HK-2 (cell line): Measurements from ENCODE around the gene ADPRHL1.
"Not testable (repeated sequence)": the region's sequence is repeated elsewhere in the genome, so short reads cannot be mapped to it uniquely, and the experiment has no call there.

ENCODE experiments used
- DNase-seq: peaks from one replicate; pipeline ENCODE4 v3.0.0-alpha.2; 2018; ENCODE audit not compliant: unreplicated experiment

Gene ADPRHL1

DNA sequence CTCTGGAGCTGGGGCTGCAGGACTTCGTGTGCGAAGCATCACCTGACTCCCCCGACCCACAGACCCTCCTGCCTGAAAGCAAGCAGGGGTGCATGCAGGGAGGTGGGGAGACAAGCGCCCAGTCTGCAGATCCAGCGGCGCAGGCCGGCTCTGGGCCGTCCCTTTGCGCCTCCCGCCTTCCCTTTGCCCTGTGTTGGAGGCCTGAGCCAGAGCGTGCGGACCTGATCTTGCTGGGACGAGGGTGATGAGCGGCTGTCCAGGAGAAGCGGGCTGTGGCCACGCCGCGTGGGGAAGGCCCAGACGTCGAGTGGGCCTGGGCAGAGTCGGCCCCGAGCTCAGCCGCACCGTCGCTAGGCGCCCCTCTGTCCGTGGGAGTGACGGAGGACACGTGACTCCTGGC, 84.1 kb downstream of the ADPRHL1 start:
- DNase-seq, result no peak

- not testable (repeated sequence) for DNase-seq
Measured at GRCh38 chr13:113368353-113368752, 84.9 kb downstream of the ADPRHL1 start.

DNA sequence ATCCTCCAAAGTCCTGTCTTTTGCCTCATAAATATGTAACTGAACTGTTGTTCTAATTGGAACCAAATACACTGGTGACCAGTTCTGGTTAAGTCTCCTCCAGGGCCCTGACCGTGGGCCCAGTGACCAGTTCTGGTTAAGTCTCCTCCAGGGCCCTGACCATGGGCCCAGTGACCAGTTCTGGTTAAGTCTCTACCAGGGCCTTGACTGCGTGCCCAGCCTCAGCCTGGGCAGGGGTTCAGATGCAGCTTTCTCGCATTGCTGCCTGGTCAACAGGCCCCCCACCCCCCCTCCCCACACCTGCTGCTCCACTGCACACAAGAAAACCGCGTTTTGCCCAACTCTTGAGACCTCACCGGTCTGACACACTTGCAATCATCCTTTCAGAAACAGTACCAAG, 85.5 kb downstream of the ADPRHL1 start:
- no peak for DNase-seq

GRCh38 chr13:113367020-113367560, 86.2 kb downstream of the ADPRHL1 start:
- no peak for DNase-seq

DNA sequence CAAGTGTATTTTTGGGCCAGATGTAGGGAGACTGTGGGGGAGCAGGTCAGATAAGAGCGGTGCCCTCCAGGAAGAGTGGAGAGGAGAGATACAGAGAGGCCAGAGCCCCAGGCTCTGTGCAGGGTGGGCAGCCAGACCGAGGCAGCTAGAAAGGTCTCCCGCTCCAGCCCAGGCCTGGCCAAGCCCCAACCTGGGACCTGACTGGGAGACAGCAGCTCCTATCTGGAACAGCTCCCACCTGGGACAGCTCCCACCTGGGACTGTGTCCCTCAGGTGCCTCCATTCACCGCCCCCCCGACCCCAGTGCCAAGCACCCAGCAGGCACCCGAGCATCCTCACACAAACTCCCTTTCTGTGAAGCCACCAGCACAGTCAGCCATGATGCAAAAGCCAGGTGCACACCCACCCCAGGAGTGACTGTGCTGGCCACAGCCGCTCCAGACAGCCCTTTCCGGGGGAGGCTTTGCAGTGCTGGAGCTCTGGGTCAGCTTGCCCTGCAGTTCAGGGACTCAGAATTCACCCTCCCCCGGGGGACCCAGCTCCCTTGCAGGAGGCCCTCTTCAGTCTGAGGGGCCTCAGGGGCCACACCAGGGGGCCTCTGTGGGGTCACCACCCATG, 87.2 kb downstream of the ADPRHL1 start:
- DNase-seq, result no peak

DNA sequence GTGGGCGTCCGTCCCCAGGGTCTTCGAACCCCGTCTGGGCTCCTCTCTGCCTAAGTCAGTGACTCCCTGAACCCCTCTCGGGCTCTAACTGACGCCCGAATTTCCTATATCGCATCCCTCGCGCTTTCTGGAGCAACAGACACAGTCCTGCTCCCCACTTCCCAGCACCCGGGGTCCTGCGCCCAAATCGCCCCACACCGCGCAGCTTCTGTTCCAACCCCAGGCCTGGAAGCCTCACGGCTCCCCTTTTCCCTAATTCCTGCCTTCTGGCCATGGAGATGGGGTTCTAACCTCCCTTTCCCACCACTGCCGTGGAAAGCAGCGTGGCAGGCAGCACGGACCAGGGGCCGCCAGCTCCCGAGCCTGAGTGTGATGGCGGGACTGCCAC, 87.7 kb downstream of the ADPRHL1 start:
- DNase-seq, result no peak

DNA sequence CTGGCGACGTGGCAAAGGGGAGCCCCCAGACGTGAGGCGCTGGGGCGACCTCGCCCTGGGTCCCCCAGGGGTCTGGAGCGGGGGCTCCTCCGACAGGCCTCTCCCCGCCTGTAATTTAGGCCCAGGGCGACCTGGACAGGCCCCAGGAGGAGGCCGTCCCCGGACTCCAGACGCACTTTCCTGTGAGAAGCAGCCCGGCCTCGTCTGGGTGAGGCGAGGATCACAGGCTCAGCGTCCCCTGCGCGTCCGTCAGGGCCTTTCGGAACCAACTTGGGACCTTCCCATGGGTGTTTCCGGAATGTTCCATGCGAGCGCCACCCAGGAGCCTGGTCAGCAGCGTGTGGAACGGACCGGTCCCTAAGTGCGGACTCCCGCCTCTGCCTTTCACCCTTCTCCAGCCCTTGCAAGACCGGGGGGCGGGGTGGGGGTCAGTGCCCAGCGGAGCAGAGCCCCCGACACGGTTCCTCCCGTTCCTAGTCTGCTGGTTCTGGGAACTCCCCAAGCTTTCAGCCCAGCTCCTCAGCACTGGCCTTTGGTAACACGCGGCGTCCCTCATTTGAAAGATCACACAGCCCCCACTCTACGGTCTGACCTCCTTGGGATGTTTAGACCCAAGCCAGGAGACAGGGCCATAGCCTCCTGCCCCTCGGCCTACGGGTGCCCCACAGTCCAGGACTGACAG, 88.2 kb downstream of the ADPRHL1 start:
- DNase-seq, result no peak

- no peak for DNase-seq
Measured at GRCh38 chr13:113364311-113364889, 88.9 kb downstream of the ADPRHL1 start.

DNA sequence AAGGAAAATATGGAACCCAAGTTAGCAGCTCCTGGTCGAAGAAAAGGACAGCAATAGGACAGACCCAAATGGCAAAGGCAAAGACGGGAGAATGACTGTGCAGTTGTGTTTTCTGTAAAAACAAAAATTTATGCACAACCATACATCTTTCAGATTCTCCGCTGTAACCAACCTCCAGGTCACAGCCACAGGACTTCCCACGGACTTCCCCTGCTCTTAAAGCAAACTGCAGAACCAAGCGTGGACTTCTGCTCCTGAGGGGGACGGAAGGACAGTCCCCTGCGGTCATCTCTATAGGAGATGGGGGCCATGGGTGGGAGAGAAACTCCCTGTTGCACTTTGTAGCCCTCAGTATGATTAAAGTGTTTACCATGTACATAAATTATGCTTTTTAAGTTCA, 91.9 kb downstream of the ADPRHL1 start:
- no peak for DNase-seq

- DNase-seq, result no peak
Measured at GRCh38 chr13:113360446-113360845, 92.8 kb downstream of the ADPRHL1 start.

DNA sequence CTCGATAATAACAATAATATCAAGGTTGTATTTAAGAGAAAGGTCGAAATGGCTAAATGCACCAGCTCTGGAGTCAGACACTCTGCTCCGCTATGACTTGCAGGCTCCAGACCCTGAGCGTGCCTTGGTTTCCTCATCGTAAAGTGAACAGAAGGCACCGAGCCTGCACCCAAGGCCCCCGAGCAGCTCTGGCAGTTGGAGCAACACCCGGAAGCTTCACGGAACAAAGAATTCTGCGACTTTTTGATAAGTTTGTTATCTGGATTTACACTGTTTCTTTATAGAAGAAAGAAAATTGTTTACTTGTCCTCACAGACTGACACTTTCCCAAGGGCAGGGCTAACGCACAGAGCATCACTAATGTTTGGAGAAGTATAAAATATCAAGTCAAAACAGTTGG, 93.7 kb downstream of the ADPRHL1 start:
- no peak for DNase-seq

GRCh38 chr13:113358653-113359190, 94.6 kb downstream of the ADPRHL1 start:
- DNase-seq, result no peak

- no peak for DNase-seq
Measured at GRCh38 chr13:113357529-113357928, 95.8 kb downstream of the ADPRHL1 start.

DNA sequence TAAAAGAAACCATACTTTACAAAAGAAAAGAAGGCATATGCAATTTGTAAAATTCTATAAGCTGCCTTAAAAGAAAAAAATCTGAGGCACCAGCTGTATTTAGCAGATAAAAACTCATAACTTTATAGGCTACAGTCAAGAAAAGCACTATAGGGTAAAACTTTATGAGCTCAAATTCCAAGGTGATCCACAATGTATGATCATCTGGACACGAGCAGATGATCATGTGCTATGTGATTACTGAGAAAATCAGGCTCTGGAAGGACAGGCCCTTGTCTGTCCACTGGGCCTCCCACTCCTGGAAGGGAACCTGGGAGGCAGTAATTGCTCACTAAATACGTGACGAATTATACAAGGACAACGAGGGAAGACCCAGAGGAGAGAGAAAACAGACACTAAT, 96.7 kb downstream of the ADPRHL1 start:
- no peak for DNase-seq

DNA sequence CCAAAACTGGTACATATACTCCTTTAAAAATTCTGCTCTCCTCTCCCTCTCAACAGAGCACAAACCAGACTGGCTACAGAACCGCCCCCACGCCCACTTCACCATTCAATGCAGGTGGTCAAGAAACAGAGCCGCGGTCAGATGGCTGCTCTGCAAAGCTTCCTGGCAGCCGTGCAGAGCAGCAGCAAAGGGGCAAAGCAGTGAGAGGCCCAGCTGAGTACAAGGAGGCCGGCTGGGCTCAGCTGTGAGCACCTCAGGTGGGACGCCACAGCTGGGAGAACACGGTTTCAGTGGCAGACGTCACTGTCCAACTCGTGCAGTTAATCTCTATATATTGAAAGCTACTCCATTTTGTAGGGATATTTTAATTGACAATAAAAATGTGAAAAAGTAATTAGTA, 97.7 kb downstream of the ADPRHL1 start:
- DNase-seq, result no peak

DNA sequence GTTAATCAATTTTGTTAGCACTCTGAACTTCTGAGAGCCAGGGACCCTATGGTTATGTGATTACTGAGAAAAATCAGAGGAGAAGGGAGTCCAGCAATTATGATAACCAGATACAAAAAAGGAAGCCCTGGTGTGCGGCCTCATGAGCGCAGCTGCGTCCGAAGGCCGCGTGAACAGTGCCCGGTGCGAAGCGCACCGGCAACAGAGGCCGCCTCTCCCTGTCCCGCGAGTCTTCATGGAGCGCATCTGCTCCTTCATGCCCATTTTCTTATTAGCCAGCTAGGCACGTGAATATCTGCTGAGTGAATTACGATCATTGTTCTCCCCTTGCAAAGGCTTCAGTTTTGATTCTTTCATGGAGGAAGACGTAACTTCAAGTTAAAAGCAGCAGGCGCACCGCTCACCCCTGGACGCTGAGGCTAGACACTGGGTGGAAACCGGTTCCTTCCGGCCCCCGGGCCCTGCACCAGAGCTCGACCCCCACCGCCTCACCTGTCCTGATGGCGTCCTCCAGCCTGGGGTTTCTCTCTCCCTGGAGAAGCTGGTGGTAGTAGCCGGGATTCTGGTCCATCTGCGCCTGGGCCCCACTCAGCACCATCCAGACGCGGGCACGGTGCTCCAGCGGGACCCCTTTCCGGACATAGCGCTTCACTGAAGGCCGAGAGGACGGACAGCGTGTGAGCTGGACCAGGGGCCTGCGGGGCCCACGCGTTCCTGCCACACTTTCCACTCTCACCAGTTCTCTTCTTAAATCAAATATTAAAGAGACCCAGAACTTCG, 98.3 kb downstream of the ADPRHL1 start:
- no peak for DNase-seq

GRCh38 chr13:113353254-113353653, 100.0 kb downstream of the ADPRHL1 start:
- DNase-seq, result no peak

GRCh38 chr13:113351514-113352026, 101.7 kb downstream of the ADPRHL1 start:
- no peak for DNase-seq

GRCh38 chr13:113350938-113351335, 102.4 kb downstream of the ADPRHL1 start:
- DNase-seq, result no peak

GRCh38 chr13:113350065-113350937, 103.0 kb downstream of the ADPRHL1 start:
- DNase-seq, result no peak
